HCT116 (cell line): ENCODE results near the gene DOK5. TPM values are rescaled to one million over a fixed set of nuclear protein-coding genes. Genes with fewer than 3 reads are reported as not detected.

Source experiments
- ATAC-seq: fragments of 200-7000 bp; cut with Tn5 transposase; 2 replicates; pipeline ENCODE4 v1.9.1; 2020; ENCODE audit warnings: mild to moderate bottlenecking, moderate library complexity
- BruUV-seq: library from RNA; stranded (reverse); fragments of 400-500 nt; replicated peaks from 2 replicates; lab custom pipeline; 2021; lab: Mats Ljungman, UMichigan
- CTCF ChIA-PET: fragments of 300-600 bp; sonication (Branson Sonifier 250); formaldehyde crosslinking; loops from one replicate; lab custom pipeline; 2021; ENCODE audit warnings: antibody characterized with exemption; lab: Charles Lee
- POLR2A ChIA-PET: fragments of 300-600, 350-600 bp; sonication (Branson Sonifier 250); formaldehyde crosslinking; loops from one replicate; lab custom pipeline; 2021; ENCODE audit warnings: antibody characterized with exemption; lab: Charles Lee
- RAD21 ChIA-PET, 2 experiments: fragments of 300-600 bp; sonication (Branson Sonifier 250); formaldehyde crosslinking; loops; one replicate each; lab custom pipeline; 2023; ENCODE audit warnings: low total read pairs in 2 of 2; ENCODE audit not compliant: uncharacterized antibody in 2 of 2, unreplicated experiment in 2 of 2, low non-redundant PET in 1 of 2; lab: Charles Lee
- DNase-seq: peaks from one replicate; pipeline ENCODE4 v3.0.0-alpha.2; 2010; ENCODE audit warnings: low read depth, low spot score
- H2AFZ ChIP-seq: fragments of 200-600 bp; shearing (Covaris generic), sonication (generic); 2 replicates; pipeline ENCODE4 v1.6.1; 2017; ENCODE audit warnings: low read depth, mixed run types, mixed read lengths, antibody characterized with exemption, low read length; ENCODE audit not compliant: poor library complexity, severe bottlenecking
- H3K27ac ChIP-seq: 2 replicates; pipeline ENCODE4 v1.5.1; 2012; ENCODE audit warnings: low read depth, low read length
- H3K27me3 ChIP-seq: fragments of 200-600 bp; sonication (generic); 2 replicates; pipeline ENCODE4 v1.6.1; 2016; ENCODE audit warnings: mixed run types, low read length, mixed read lengths; ENCODE audit not compliant: insufficient read depth
- H3K36me3 ChIP-seq, 2 experiments: fragments of 200-500 bp in 1 of 2; fragments of 200-600 bp in 1 of 2; sonication (Bioruptor generic) in 1 of 2; sonication (generic) in 1 of 2; 2 replicates each; pipeline versions ENCODE4 v1.5.1 to v1.6.1; 2014 to 2016; ENCODE audit warnings: low read length in 2 of 2, inconsistent platforms in 1 of 2, mixed read lengths in 1 of 2, mixed run types in 1 of 2; ENCODE audit not compliant: insufficient read depth in 2 of 2, control insufficient read depth in 1 of 2
- H3K4me1 ChIP-seq, 2 experiments: fragments of 200-600 bp in 1 of 2; sonication (generic) in 1 of 2; 2 replicates each; pipeline versions ENCODE4 v1.5.1 to v1.6.1; 2012 to 2017; ENCODE audit warnings: low read length in 2 of 2, inconsistent platforms in 1 of 2, mild to moderate bottlenecking in 1 of 2, mixed read lengths in 1 of 2, mixed run types in 1 of 2, moderate library complexity in 1 of 2; ENCODE audit not compliant: insufficient read depth in 2 of 2, control insufficient read depth in 1 of 2
- H3K4me2 ChIP-seq: fragments of 200-600 bp; sonication (generic); 2 replicates; pipeline ENCODE4 v1.6.1; 2017; ENCODE audit warnings: mixed run types, low read length, mixed read lengths
- H3K4me3 ChIP-seq, 2 experiments: fragments of 200-600 bp in 1 of 2; sonication (generic) in 1 of 2; replicated peaks in 1 of 2; 2 replicates each; pipeline ENCODE4 v1.5.1; 2011 to 2016; ENCODE audit warnings: low read length in 2 of 2, control low read depth in 1 of 2, low read depth in 1 of 2, mild to moderate bottlenecking in 1 of 2, mixed read lengths in 1 of 2, mixed run types in 1 of 2
- H3K79me2 ChIP-seq: fragments of 200-600 bp; sonication (generic); 2 replicates; pipeline ENCODE4 v1.6.1; 2017; ENCODE audit warnings: mild to moderate bottlenecking, mixed run types, low read length, moderate library complexity, mixed read lengths; ENCODE audit not compliant: insufficient read depth
- H3K9ac ChIP-seq: fragments of 200-600 bp; sonication (generic); 2 replicates; pipeline ENCODE4 v1.6.1; 2016; ENCODE audit warnings: low read length, mixed read lengths
- H3K9me2 ChIP-seq: fragments of 200-600 bp; sonication (generic), shearing (Covaris generic); 2 replicates; pipeline ENCODE4 v1.6.1; 2017; ENCODE audit warnings: mixed run types, mild to moderate bottlenecking, moderate library complexity; ENCODE audit not compliant: insufficient read depth
- H3K9me3 ChIP-seq, 2 experiments: fragments of 200-500 bp in 1 of 2; fragments of 200-600 bp in 1 of 2; sonication (Bioruptor generic) in 1 of 2; sonication (generic) in 1 of 2; 2 replicates each; pipeline ENCODE4 v1.6.1; 2014 to 2017; ENCODE audit warnings: low read length in 2 of 2, mixed read lengths in 2 of 2, inconsistent platforms in 1 of 2, low read depth in 1 of 2, mild to moderate bottlenecking in 1 of 2, mixed run types in 1 of 2, moderate library complexity in 1 of 2; ENCODE audit not compliant: control insufficient read depth in 1 of 2, insufficient read depth in 1 of 2
- H4K20me1 ChIP-seq: fragments of 200-600 bp; sonication (generic), shearing (Covaris generic); 2 replicates; pipeline ENCODE4 v1.6.1; 2017; ENCODE audit warnings: mixed run types, mild to moderate bottlenecking, moderate library complexity; ENCODE audit not compliant: insufficient read depth
- CBX3 ChIP-seq: IDR thresholded peaks from 2 replicates; pipeline ENCODE4 v1.6.1; 2012; ENCODE audit warnings: low read depth
- CEBPB ChIP-seq: IDR thresholded peaks from 2 replicates; pipeline ENCODE4 v1.6.1; 2012; ENCODE audit warnings: low read depth
- FOSL1 ChIP-seq: IDR thresholded peaks from 2 replicates; pipeline ENCODE4 v1.6.1; 2012; ENCODE audit warnings: low read depth
- JUND ChIP-seq: IDR thresholded peaks from 2 replicates; pipeline ENCODE4 v1.6.1; 2012
- POLR2AphosphoS5 ChIP-seq: IDR thresholded peaks from 2 replicates; pipeline ENCODE4 v1.6.1; 2011; ENCODE audit warnings: mild to moderate bottlenecking, low read depth, low read length, moderate library complexity
- TCF7L2 ChIP-seq: IDR thresholded peaks from 2 replicates; pipeline ENCODE4 v1.7.0; 2011; ENCODE audit warnings: borderline replicate concordance, inconsistent platforms; ENCODE audit not compliant: insufficient read depth, insufficient read length; ENCODE audit errors: extremely low read depth
- YY1 ChIP-seq: IDR thresholded peaks from 2 replicates; pipeline ENCODE4 v1.6.1; 2011; ENCODE audit warnings: low read length, low read depth, moderate library complexity, mild to moderate bottlenecking; ENCODE audit not compliant: insufficient replicate concordance; ENCODE audit errors: extremely low read depth
- ZNF274 ChIP-seq: fragments of 200-500 bp; sonication (Bioruptor generic); IDR thresholded peaks from 2 replicates; pipeline ENCODE4 v1.6.1; 2014; ENCODE audit warnings: mild to moderate bottlenecking, low read depth, low read length, inconsistent platforms
- intact Hi-C: fragments of 100-400 bp; cut with micrococcal nuclease; formaldehyde crosslinking; loops from 2 replicates; pipeline ENCODE4 v1.10.0; 2022
- total RNA-seq: library from RNA; stranded (reverse); gene quantifications from one replicate; pipeline ENCODE4 v1.2.1, GENCODE V29; 2021; ENCODE audit not compliant: unreplicated experiment
- TF ChIP-seq, protein P1 (sequence below): IDR thresholded peaks from 2 replicates; pipeline ENCODE4 v1.6.1; 2012; ENCODE audit warnings: low read depth
- TF ChIP-seq, protein P2 (sequence below): IDR thresholded peaks from 2 replicates; pipeline ENCODE4 v1.6.1; 2012
- TF ChIP-seq, protein P3 (sequence below): IDR thresholded peaks from 2 replicates; pipeline ENCODE4 v1.6.1; 2012

The DOK5 gene
- total RNA-seq, 1 experiment from 2014 or later: not detected

DNA sequence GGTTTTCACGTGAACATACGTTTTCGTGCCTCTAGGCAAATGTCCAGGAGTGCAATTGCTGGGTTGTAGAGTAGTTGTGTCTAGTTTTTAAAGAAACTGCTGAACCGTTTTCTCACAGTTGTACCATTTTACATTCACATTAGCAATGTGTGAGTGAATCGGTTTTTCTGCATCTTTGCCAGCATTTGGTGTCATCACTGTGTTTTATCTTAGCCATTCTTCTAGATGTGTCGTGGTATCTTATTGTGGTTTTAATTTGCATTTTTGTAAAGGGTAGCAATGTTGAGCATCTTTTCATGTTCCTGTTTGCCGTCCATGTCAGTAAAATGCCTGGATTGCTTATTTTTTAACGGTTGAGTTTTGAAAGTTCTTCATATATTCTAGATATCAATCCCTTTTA lies 10.2 kb downstream of the DOK5 start (continued):
- TF ChIP-seq, protein P1, sequence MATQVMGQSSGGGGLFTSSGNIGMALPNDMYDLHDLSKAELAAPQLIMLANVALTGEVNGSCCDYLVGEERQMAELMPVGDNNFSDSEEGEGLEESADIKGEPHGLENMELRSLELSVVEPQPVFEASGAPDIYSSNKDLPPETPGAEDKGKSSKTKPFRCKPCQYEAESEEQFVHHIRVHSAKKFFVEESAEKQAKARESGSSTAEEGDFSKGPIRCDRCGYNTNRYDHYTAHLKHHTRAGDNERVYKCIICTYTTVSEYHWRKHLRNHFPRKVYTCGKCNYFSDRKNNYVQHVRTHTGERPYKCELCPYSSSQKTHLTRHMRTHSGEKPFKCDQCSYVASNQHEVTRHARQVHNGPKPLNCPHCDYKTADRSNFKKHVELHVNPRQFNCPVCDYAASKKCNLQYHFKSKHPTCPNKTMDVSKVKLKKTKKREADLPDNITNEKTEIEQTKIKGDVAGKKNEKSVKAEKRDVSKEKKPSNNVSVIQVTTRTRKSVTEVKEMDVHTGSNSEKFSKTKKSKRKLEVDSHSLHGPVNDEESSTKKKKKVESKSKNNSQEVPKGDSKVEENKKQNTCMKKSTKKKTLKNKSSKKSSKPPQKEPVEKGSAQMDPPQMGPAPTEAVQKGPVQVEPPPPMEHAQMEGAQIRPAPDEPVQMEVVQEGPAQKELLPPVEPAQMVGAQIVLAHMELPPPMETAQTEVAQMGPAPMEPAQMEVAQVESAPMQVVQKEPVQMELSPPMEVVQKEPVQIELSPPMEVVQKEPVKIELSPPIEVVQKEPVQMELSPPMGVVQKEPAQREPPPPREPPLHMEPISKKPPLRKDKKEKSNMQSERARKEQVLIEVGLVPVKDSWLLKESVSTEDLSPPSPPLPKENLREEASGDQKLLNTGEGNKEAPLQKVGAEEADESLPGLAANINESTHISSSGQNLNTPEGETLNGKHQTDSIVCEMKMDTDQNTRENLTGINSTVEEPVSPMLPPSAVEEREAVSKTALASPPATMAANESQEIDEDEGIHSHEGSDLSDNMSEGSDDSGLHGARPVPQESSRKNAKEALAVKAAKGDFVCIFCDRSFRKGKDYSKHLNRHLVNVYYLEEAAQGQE: no peak
- TF ChIP-seq YY1: no peak
- TF ChIP-seq, protein P2, sequence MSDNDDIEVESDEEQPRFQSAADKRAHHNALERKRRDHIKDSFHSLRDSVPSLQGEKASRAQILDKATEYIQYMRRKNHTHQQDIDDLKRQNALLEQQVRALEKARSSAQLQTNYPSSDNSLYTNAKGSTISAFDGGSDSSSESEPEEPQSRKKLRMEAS: no peak
- TF ChIP-seq CEBPB: no peak
- no peak for TF ChIP-seq CBX3
- no peak for TF ChIP-seq POLR2AphosphoS5
- no peak for TF ChIP-seq TCF7L2
- TF ChIP-seq, all 23 proteins: peak for 0

DNA sequence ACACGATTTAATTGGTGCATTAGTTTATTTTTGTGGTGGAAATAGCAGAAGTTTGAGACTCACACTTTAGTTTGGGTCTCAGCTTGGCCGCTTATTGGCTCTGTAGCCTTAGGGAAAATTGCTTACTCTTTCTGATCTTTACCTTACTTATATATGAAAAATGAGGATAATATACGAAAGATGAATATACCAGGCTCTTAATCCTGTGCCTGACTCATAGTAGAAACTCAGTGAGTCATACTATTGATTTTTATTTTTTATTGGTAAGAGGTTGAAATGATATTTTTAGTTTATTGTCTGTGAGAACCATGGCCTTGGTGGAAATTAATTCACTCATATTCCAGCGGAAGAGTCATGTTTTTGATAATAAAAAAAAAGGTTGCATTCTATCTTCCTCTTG lies 11.2 kb downstream of the DOK5 start:
- H3K27ac ChIP-seq: no peak overlapping the region
- H3K79me2 ChIP-seq: no peaks in the 10 kb centered on the region
- H3K27me3 ChIP-seq: no peaks in the 10 kb centered on the region
- DNase-seq (no peak), ATAC-seq (no peak)
- TF ChIP-seq, protein P3, sequence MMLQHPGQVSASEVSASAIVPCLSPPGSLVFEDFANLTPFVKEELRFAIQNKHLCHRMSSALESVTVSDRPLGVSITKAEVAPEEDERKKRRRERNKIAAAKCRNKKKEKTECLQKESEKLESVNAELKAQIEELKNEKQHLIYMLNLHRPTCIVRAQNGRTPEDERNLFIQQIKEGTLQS: no peak
- peak; percentile 57; the same call in 1 of the 2 replicates for TF ChIP-seq FOSL1
- TF ChIP-seq CBX3: no peak
- no peak for TF ChIP-seq ZNF274
- TF ChIP-seq JUND: peak; percentile 47
- H4K20me1 ChIP-seq: no peaks in the 10 kb centered on the region
- H3K4me3 ChIP-seq: no peak overlapping the region
- H3K9me2 ChIP-seq: no peaks in the 10 kb centered on the region
- peaks cover 0 to 7% of the 10 kb centered on the region in 2 experiments; a peak in 3 of 4 replicates for H3K4me1 ChIP-seq
- no peaks in the 10 kb centered on the region for H3K36me3 ChIP-seq
- ChIA-PET CTCF (no interaction called here), RAD21 (no interaction called here), POLR2A (no interaction called here)
- no peak overlapping the region for H3K4me2 ChIP-seq
- no peak overlapping the region for H3K9ac ChIP-seq
- intact Hi-C loops: no loop called here
- no peaks in the 10 kb centered on the region for H3K9me3 ChIP-seq
- H2AFZ ChIP-seq: no peak overlapping the region
- BruUV-seq: no TSS peak
